Lower lobe of right lung (tissue), 2 donors: ENCODE data around the gene NACAD. TPM values are rescaled to one million over a fixed set of nuclear protein-coding genes. Genes with fewer than 3 reads are reported as not detected.

ENCODE experiments used
- ATAC-seq, 2 donors: fragments of 200-7000 bp; cut with Tn5 transposase; one replicate each; pipeline ENCODE4 v1.9.1; 2020 to 2022; ENCODE audit warnings: mild to moderate bottlenecking in 2 of 2, moderate library complexity in 2 of 2
- DNase-seq: peaks from one replicate; pipeline ENCODE4 v3.0.0-alpha.2; 2020
- H3K27ac ChIP-seq: fragments of 200-600 bp; one replicate; pipeline ENCODE4 v1.8.0; 2022
- H3K27me3 ChIP-seq: fragments of 200-600 bp; one replicate; pipeline ENCODE4 v1.8.0; 2022; ENCODE audit warnings: low read depth
- H3K36me3 ChIP-seq: fragments of 200-600 bp; one replicate; pipeline ENCODE4 v1.8.0; 2022; ENCODE audit warnings: mild to moderate bottlenecking
- H3K4me1 ChIP-seq: fragments of 200-600 bp; one replicate; pipeline ENCODE4 v1.8.0; 2022
- H3K4me3 ChIP-seq: fragments of 200-600 bp; one replicate; pipeline ENCODE4 v1.8.0; 2022; ENCODE audit warnings: mild to moderate bottlenecking
- H3K9me3 ChIP-seq: fragments of 200-600 bp; one replicate; pipeline ENCODE4 v1.8.0; 2022
- intact Hi-C: fragments of 100-400 bp; cut with DNase I; formaldehyde crosslinking; loops from one replicate; pipeline ENCODE4 v1.11.0; 2022
- total RNA-seq: library from RNA; stranded (reverse); fragmentation: NEBNext Ultra II Directional; extraction: Animal tissue kit (Norgen Biotek cat#: 25700); gene quantifications from one replicate; pipeline ENCODE4 v1.2.1, GENCODE V29; 2021
- TF ChIP-seq, protein P1 (sequence below): fragments of 200-600 bp; IDR thresholded peaks from one replicate; pipeline ENCODE4 v1.8.0; 2022; ENCODE audit warnings: antibody characterized with exemption, mild to moderate bottlenecking
- donor health status: DM: no; HTN: yes; CAD: no; lungs with severe emphysema.

NACAD gene
- total RNA-seq, 1 donor from 2014 or later = 2.5 TPM

DNA sequence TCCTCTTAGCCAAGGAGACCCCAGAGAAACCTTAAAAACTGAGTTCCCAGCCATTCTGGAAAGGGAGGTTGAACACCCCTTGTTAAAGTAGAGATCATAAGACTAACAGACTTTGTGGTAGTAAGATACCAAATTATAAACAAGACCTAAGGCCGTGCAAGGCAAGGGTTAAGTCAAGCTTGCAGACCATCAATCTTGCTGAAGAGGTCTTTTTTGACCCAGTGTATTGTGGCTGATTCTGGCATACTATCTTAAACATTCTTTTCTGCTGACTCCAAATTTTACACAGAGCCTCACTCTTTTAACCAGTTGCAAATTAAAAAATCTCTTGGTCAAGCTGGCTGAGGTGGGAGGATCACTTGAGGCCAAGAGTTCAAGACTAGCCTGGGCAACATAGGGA lies 23.9 kb upstream of the NACAD start:
- intact Hi-C loops = no loop called here
- no peak for ATAC-seq

DNA sequence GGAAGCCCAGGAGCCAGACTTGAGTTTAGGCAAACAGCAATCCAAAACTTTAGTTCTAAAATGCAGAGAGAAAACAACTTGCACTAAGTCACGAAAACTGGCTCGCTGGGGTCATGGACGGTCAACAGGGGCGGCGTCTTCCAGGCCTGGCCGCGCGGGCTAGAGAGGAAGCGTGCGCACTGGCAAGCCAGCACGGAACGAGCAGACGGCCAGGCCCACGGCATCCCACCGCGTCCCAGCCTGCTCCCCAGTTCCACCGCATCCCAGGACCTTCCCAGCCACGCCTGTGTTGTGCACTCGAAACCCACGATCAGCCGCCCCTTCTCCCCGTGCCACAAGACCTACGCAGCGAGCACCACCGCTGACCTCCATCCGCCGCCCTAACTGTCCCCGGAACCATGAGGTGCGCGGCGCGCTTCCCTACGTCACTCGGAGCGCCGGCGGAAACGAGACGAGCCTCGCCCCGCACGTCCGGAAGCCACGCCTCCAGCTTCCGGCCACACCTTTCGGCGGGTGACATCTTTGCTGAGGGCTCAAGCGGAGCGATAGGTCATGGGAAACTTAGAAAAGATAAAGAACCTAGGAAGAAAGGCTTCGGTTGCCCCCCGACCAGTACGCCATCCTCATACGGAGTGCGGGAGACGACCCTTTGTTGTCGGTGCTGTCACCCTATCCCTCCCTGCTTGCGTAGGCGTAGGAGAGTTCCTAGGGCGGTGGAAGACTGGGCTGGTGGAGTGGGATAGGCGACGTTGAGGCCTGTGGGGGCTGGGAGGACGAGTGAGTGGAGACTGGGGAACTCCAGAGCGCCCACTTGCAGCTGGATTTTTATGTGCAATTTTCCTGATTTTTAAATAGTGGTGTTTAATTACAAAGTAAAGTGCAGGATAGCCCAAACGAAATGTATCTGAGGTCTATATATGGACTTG lies 22.8 kb upstream of the NACAD start, which contains the start of gene TBRG4:
Gene TBRG4 (minus strand): TSS at position 400 of the 926 bp plus-strand sequence. CDS start 2,460 bp downstream, outside the sequence.
- peak within 1 kb of the TSS; percentile 82 for H3K4me3 ChIP-seq
- H3K9me3 ChIP-seq = no peaks in the 10 kb centered on the region
- intact Hi-C loops = no loop called here
- TF ChIP-seq, protein P1, sequence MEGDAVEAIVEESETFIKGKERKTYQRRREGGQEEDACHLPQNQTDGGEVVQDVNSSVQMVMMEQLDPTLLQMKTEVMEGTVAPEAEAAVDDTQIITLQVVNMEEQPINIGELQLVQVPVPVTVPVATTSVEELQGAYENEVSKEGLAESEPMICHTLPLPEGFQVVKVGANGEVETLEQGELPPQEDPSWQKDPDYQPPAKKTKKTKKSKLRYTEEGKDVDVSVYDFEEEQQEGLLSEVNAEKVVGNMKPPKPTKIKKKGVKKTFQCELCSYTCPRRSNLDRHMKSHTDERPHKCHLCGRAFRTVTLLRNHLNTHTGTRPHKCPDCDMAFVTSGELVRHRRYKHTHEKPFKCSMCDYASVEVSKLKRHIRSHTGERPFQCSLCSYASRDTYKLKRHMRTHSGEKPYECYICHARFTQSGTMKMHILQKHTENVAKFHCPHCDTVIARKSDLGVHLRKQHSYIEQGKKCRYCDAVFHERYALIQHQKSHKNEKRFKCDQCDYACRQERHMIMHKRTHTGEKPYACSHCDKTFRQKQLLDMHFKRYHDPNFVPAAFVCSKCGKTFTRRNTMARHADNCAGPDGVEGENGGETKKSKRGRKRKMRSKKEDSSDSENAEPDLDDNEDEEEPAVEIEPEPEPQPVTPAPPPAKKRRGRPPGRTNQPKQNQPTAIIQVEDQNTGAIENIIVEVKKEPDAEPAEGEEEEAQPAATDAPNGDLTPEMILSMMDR = peak; percentile 37
- H3K27me3 ChIP-seq = no peaks in the 10 kb centered on the region
- H3K4me1 ChIP-seq = peaks cover 47% of the 10 kb centered on the region
- DNase-seq (peak; percentile 98), ATAC-seq (peak; percentile 99 to 100)
- H3K36me3 ChIP-seq = peaks cover 29% of the 10 kb centered on the region
- H3K27ac ChIP-seq = peak within 1 kb of the TSS; percentile 97

More for the DNA sequence above, 23.9 kb upstream of the NACAD start:
- Histone ChIP-seq H3K36me3 (peaks cover 18% of the 10 kb centered on the region), H3K9me3 (no peaks in the 10 kb centered on the region), H3K27ac (peak overlapping the region; percentile 97), H3K4me1 (peaks cover 39% of the 10 kb centered on the region), H3K27me3 (no peaks in the 10 kb centered on the region), H3K4me3 (peak overlapping the region; percentile 82)
- no peak for DNase-seq
- TF ChIP-seq, protein P1 = no peak

DNA sequence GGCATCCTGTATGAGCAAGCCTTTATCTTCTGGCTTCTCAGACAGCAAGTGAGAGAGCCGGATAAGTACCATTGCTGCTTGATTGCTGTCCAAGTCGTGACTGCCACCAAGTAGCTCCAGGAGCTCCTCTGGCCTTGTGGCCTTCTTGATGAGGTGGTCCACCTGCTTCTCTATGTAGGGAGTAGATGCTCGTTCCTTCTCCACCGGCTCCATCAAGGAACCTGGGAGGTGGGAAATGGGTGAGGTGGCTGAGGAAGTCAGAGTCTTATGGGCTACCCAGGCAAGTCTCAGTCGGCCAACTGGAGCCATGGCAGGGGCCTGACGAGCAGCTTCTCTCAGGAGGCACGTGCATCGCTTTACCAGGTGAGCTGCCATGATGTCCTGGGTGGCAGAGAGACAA lies 20.1 kb upstream of the NACAD start:
- intact Hi-C loops = no loop called here
- DNase-seq = peak; percentile 18
- no peak overlapping the region for H3K4me3 ChIP-seq
- no peak for ATAC-seq
- H3K36me3 ChIP-seq = peaks cover 56% of the 10 kb centered on the region
- H3K27me3 ChIP-seq = no peaks in the 10 kb centered on the region
- H3K9me3 ChIP-seq = no peaks in the 10 kb centered on the region
- TF ChIP-seq, protein P1 = no peak
- H3K27ac ChIP-seq = no peak overlapping the region
- peaks cover 47% of the 10 kb centered on the region for H3K4me1 ChIP-seq

DNA sequence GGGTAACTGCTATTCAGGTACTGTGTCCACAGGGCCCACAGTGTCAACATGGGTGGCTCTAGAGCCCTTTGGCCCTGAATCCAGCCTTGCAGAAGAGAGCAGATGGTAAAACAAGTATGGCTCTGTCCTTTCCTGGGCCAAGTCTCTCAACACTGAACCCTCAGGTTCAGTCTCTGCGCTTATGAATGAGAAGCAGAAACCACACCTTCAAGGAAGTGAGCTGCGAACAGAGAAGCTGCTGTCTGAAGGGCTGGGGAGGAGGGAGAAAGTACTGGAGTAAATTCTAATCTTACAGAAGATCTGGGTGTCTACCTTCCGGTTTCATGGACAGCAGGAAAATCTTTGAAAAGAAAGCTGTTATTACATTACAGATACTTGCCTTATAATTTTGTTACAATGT lies 18.6 kb upstream of the NACAD start:
- no peak for DNase-seq
- H3K27me3 ChIP-seq = no peaks in the 10 kb centered on the region
- intact Hi-C loops = no loop called here
- ATAC-seq = no peak
- H3K4me1 ChIP-seq = peaks cover 43% of the 10 kb centered on the region
- H3K27ac ChIP-seq = no peak overlapping the region
- H3K4me3 ChIP-seq = no peak overlapping the region
- H3K9me3 ChIP-seq = no peaks in the 10 kb centered on the region
- TF ChIP-seq, protein P1 = no peak
- peaks cover 71% of the 10 kb centered on the region for H3K36me3 ChIP-seq

DNA sequence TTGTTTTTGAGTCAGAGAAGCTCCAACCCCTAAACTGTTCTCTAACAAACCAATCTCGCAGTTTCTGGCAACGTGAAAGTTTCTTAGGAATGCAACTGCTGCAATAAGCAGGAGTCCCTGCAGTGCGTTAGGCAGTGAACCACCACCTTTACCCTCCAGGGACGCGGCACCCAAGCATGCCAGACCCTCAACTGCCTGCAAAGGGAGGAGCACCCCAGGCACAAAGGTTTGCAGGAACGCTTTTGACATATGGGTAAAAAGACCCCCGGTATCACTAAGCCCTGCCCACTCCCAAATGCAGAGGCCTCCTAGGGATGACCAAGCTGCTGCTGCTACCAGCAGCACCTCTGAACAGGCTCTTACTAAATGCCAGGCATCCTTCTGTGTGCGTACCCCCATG lies 18.1 kb upstream of the NACAD start:
- DNase-seq (peak; percentile 15), ATAC-seq (no peak)
- Histone ChIP-seq H3K27me3 (no peaks in the 10 kb centered on the region), H3K27ac (no peak overlapping the region), H3K4me1 (peaks cover 39% of the 10 kb centered on the region), H3K9me3 (no peaks in the 10 kb centered on the region), H3K4me3 (no peak overlapping the region), H3K36me3 (peaks cover 76% of the 10 kb centered on the region)
- intact Hi-C loops = no loop called here
- TF ChIP-seq, protein P1 = no peak
